H1 (cell line): ENCODE results near the gene GRM1.

Experiments
- CTBP2 ChIP-seq: IDR thresholded peaks from 2 replicates; pipeline ENCODE4 v1.7.0; 2011; ENCODE audit warnings: borderline replicate concordance, mild to moderate bottlenecking, moderate library complexity, mixed read lengths, low read length; ENCODE audit not compliant: insufficient read depth, insufficient read length
- EZH2 ChIP-seq: fragments of 200-600 bp; sonication (generic); IDR thresholded peaks from 2 replicates; pipeline ENCODE4 v1.7.1; 2012; ENCODE audit warnings: low read depth, mild to moderate bottlenecking, moderate library complexity, low read length, inconsistent platforms; ENCODE audit not compliant: severe bottlenecking
- POLR2AphosphoS5 ChIP-seq: IDR thresholded peaks from 2 replicates; pipeline ENCODE4 v1.6.1; 2011; ENCODE audit warnings: low read depth, low read length
- SIRT6 ChIP-seq: IDR thresholded peaks from one replicate; pipeline ENCODE4 v1.7.1; 2012; ENCODE audit warnings: low read length, inconsistent platforms
- TAF7 ChIP-seq: optimal IDR thresholded peaks from 2 replicates; pipeline ENCODE3; 2011; ENCODE audit warnings: low read depth, mild to moderate bottlenecking, inconsistent platforms, low read length, moderate library complexity, borderline replicate concordance
- USF2 ChIP-seq: IDR thresholded peaks from 2 replicates; pipeline ENCODE4 v1.6.1; 2011; ENCODE audit warnings: low read length, improper control_type of control experiment
- TF ChIP-seq, protein P1 (sequence below), 3 experiments: IDR thresholded peaks; 1 replicate in 2 of 3; 2 replicates in 1 of 3; pipeline versions ENCODE4 v1.5.1 to v1.6.1; 2011; ENCODE audit warnings: low read length in 3 of 3, mild to moderate bottlenecking in 3 of 3, inconsistent platforms in 2 of 3, low read depth in 1 of 3, moderate library complexity in 1 of 3; ENCODE audit not compliant: insufficient read depth in 1 of 3; ENCODE audit errors: control extremely low read depth in 1 of 3

DNA sequence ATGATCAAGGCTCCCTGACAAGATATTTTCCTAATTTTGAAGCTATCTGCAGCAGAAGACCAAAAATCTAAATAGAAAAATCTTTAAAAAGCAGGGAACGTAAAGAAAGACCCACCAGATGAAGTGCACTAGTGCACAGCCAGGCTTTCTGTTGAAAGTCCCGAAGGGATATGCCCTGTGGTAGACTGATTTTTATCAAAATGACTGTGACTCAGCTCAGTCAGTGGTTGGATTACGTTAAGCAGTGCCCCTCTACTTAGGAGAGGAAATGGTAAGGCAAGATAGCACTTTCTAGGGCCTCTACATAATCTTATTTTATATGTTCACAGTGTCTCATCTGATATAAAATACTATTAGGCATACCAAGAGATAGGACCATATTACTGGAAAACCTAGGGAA, 391.4 kb downstream of the GRM1 start:
- TF ChIP-seq, protein P1, sequence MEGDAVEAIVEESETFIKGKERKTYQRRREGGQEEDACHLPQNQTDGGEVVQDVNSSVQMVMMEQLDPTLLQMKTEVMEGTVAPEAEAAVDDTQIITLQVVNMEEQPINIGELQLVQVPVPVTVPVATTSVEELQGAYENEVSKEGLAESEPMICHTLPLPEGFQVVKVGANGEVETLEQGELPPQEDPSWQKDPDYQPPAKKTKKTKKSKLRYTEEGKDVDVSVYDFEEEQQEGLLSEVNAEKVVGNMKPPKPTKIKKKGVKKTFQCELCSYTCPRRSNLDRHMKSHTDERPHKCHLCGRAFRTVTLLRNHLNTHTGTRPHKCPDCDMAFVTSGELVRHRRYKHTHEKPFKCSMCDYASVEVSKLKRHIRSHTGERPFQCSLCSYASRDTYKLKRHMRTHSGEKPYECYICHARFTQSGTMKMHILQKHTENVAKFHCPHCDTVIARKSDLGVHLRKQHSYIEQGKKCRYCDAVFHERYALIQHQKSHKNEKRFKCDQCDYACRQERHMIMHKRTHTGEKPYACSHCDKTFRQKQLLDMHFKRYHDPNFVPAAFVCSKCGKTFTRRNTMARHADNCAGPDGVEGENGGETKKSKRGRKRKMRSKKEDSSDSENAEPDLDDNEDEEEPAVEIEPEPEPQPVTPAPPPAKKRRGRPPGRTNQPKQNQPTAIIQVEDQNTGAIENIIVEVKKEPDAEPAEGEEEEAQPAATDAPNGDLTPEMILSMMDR (IDR thresholded peaks at IDR 0.05; ENCODE audit: control extremely low read depth in 1 of 3, insufficient read depth in 1 of 3, low read depth in 1 of 3, low read length in 3 of 3): no peak
- TF ChIP-seq TAF7 (no peak), POLR2AphosphoS5 (no peak), USF2 (no peak), SIRT6 (no peak), EZH2 (no peak), CTBP2 (no peak)
